ENCODE results near the gene APP.

GRCh38 chr21:26126168-26126553, 44.4 kb downstream of the APP start:
- no peak for TF ChIP-seq CTCF (IDR thresholded peaks at IDR 0.05)
- TF ChIP-seq POLR2AphosphoS5 (IDR thresholded peaks at IDR 0.05) = no peak
- no peak for TF ChIP-seq POLR2A (IDR thresholded peaks at IDR 0.05)

Data from breast epithelium (tissue), 3 donors.